LNCAP (cell line): ENCODE measurements around the gene ARHGEF2.

Experiments used
- CTCF ChIP-seq: fragments of 450-650 bp; IDR thresholded peaks from 2 replicates; pipeline ENCODE4 v1.5.1; 2017; ENCODE audit warnings: mild to moderate bottlenecking

Gene ARHGEF2

GRCh38 chr1:156002188-156002911, 24.0 kb upstream of the ARHGEF2 start:
- no peak for TF ChIP-seq CTCF

- no peak for TF ChIP-seq CTCF
Measured at GRCh38 chr1:156001662-156002171, 23.4 kb upstream of the ARHGEF2 start.

- no peak for TF ChIP-seq CTCF
Measured at GRCh38 chr1:156001021-156001661, 22.8 kb upstream of the ARHGEF2 start.

- no peak for TF ChIP-seq CTCF
Measured at GRCh38 chr1:155999964-156000363, 21.6 kb upstream of the ARHGEF2 start.

GRCh38 chr1:155996166-155996565, 17.8 kb upstream of the ARHGEF2 start:
- no peak for TF ChIP-seq CTCF

GRCh38 chr1:155993595-155993994, 15.2 kb upstream of the ARHGEF2 start:
- TF ChIP-seq CTCF = no peak

- TF ChIP-seq CTCF = no peak
Measured at GRCh38 chr1:155990005-155990739, 11.8 kb upstream of the ARHGEF2 start.
